Neural cell (in vitro differentiated cells): Measurements from ENCODE around the gene EFR3B. TPM values are rescaled to one million over a fixed set of nuclear protein-coding genes. Genes with fewer than 3 reads are reported as not detected.
"Not testable (repeated sequence)": the region's sequence is repeated elsewhere in the genome, so short reads cannot be mapped to it uniquely, and the experiment has no call there.

ENCODE experiments used
- H2AFZ ChIP-seq: fragments of 200-600, 300-800 bp; sonication (generic), shearing (Covaris generic); 2 replicates; pipeline ENCODE4 v1.6.0; 2014; ENCODE audit warnings: low read depth, mild to moderate bottlenecking, antibody characterized with exemption, low read length, moderate library complexity
- H3F3A ChIP-seq: fragments of 200-600 bp; shearing (Covaris generic); 2 replicates; pipeline ENCODE4 v1.6.1; 2016; ENCODE audit warnings: mild to moderate bottlenecking, moderate library complexity, mixed read lengths, antibody characterized with exemption, low read length; ENCODE audit not compliant: insufficient read depth, poor library complexity, severe bottlenecking
- H3K27ac ChIP-seq: fragments of 200-600, 300-800 bp; sonication (generic), shearing (Covaris generic); 2 replicates; pipeline ENCODE4 v1.5.1; 2014; ENCODE audit warnings: mild to moderate bottlenecking, low read length, moderate library complexity
- H3K27me3 ChIP-seq: fragments of 300-800, 200-600 bp; sonication (generic), shearing (Covaris generic); 2 replicates; pipeline ENCODE4 v1.6.0; 2014; ENCODE audit warnings: mild to moderate bottlenecking, low read depth, low read length, moderate library complexity; ENCODE audit not compliant: insufficient read depth
- H3K36me3 ChIP-seq: fragments of 300-800, 200-600 bp; sonication (generic), shearing (Covaris generic); 2 replicates; pipeline ENCODE4 v1.5.1; 2014; ENCODE audit warnings: mild to moderate bottlenecking, antibody characterized with exemption, low read length, moderate library complexity; ENCODE audit not compliant: insufficient read depth
- H3K4me2 ChIP-seq: fragments of 300-800, 200-600 bp; sonication (generic), shearing (Covaris generic); 2 replicates; pipeline ENCODE4 v1.6.0; 2014; ENCODE audit warnings: mild to moderate bottlenecking, low read length
- H3K4me3 ChIP-seq: fragments of 300-800, 200-600 bp; sonication (generic), shearing (Covaris generic); 2 replicates; pipeline ENCODE4 v1.5.1; 2014; ENCODE audit warnings: mild to moderate bottlenecking, low read length, moderate library complexity
- H3K79me2 ChIP-seq: fragments of 200-600 bp; shearing (Covaris generic); replicated peaks from 2 replicates; pipeline ENCODE4 v1.6.0; 2014; ENCODE audit warnings: mild to moderate bottlenecking, low read length, moderate library complexity; ENCODE audit not compliant: insufficient read depth
- H3K9ac ChIP-seq: fragments of 300-800, 200-600 bp; sonication (generic), shearing (Covaris generic); 2 replicates; pipeline ENCODE4 v1.6.1; 2016; ENCODE audit warnings: mild to moderate bottlenecking, low read length, mixed read lengths
- H3K9me2 ChIP-seq: fragments of 200-600 bp; shearing (Covaris generic); 2 replicates; pipeline ENCODE4 v1.6.1; 2016; ENCODE audit warnings: mild to moderate bottlenecking, low read length, mixed read lengths; ENCODE audit not compliant: insufficient read depth
- H3K9me3 ChIP-seq: fragments of 200-600, 300-800 bp; sonication (generic), shearing (Covaris generic); 2 replicates; pipeline ENCODE4 v1.6.1; 2016; ENCODE audit warnings: mild to moderate bottlenecking, mixed run types, low read length, moderate library complexity, mixed read lengths
- H4K20me1 ChIP-seq: fragments of 200-600 bp; shearing (Covaris generic); 2 replicates; pipeline ENCODE4 v1.6.1; 2016; ENCODE audit warnings: mild to moderate bottlenecking, mixed run types; ENCODE audit not compliant: insufficient read depth
- EP300 ChIP-seq: fragments of 450-650 bp; conservative IDR thresholded peaks from 2 replicates; pipeline ENCODE4 v1.6.1; 2014; ENCODE audit warnings: antibody characterized with exemption, mild to moderate bottlenecking, moderate library complexity; ENCODE audit not compliant: poor library complexity, severe bottlenecking
- EZH2 ChIP-seq: fragments of 200-600, 300-800 bp; shearing (Covaris generic), sonication (generic); IDR thresholded peaks from 2 replicates; pipeline ENCODE4 v1.6.1; 2014; ENCODE audit warnings: antibody characterized with exemption, low read length, borderline replicate concordance, mild to moderate bottlenecking; ENCODE audit not compliant: insufficient read depth, poor library complexity, severe bottlenecking
- MXI1 ChIP-seq: fragments of 450-650 bp; conservative IDR thresholded peaks from 2 replicates; pipeline ENCODE4 v1.6.1; 2014; ENCODE audit warnings: antibody characterized with exemption, mild to moderate bottlenecking; ENCODE audit not compliant: poor library complexity, severe bottlenecking
- POLR2AphosphoS5 ChIP-seq: IDR thresholded peaks from 2 replicates; pipeline ENCODE4 v1.6.1; 2012
- RAD21 ChIP-seq: fragments of 450-650 bp; conservative IDR thresholded peaks from 2 replicates; pipeline ENCODE4 v1.6.1; 2014; ENCODE audit warnings: antibody characterized with exemption, mild to moderate bottlenecking, moderate library complexity
- SMC3 ChIP-seq: fragments of 450-650 bp; conservative IDR thresholded peaks from 2 replicates; pipeline ENCODE4 v1.6.1; 2014; ENCODE audit warnings: antibody characterized with exemption, mild to moderate bottlenecking, moderate library complexity; ENCODE audit not compliant: poor library complexity
- TAF1 ChIP-seq: IDR thresholded peaks from 2 replicates; pipeline ENCODE4 v1.6.1; 2012; ENCODE audit warnings: low read depth
- polyA plus RNA-seq: library from polyadenylated mRNA; depleted of rRNA; stranded (reverse); fragments of >200 nt; gene quantifications from 2 replicates; pipeline ENCODE4 v1.2.3, GENCODE V29; 2014
- TF ChIP-seq, protein P1 (sequence below): fragments of 450-650 bp; IDR thresholded peaks from 2 replicates; pipeline ENCODE4 v1.5.1; 2014; ENCODE audit warnings: antibody characterized with exemption, mild to moderate bottlenecking, moderate library complexity; ENCODE audit not compliant: poor library complexity, severe bottlenecking
- TF ChIP-seq, protein P2 (sequence below): IDR thresholded peaks from 2 replicates; pipeline ENCODE4 v1.6.1; 2012; ENCODE audit warnings: borderline replicate concordance

EFR3B gene
- polyA plus RNA-seq, 1 donor from 2014 or later: 29.3 TPM

GRCh38 chr2:25146896-25147295 lies 105.0 kb downstream of the EFR3B start:
- H3K9me3 ChIP-seq: no peaks in the 10 kb centered on the region
- H3F3A ChIP-seq: no peaks in the 10 kb centered on the region
- no peaks in the 10 kb centered on the region for H3K27me3 ChIP-seq
- no peak overlapping the region for H2AFZ ChIP-seq
- TF ChIP-seq TAF1 (no peak), SMC3 (no peak), RAD21 (no peak), EZH2 (no peak), MXI1 (no peak), POLR2AphosphoS5 (no peak), EP300 (no peak)
- TF ChIP-seq, protein P1, sequence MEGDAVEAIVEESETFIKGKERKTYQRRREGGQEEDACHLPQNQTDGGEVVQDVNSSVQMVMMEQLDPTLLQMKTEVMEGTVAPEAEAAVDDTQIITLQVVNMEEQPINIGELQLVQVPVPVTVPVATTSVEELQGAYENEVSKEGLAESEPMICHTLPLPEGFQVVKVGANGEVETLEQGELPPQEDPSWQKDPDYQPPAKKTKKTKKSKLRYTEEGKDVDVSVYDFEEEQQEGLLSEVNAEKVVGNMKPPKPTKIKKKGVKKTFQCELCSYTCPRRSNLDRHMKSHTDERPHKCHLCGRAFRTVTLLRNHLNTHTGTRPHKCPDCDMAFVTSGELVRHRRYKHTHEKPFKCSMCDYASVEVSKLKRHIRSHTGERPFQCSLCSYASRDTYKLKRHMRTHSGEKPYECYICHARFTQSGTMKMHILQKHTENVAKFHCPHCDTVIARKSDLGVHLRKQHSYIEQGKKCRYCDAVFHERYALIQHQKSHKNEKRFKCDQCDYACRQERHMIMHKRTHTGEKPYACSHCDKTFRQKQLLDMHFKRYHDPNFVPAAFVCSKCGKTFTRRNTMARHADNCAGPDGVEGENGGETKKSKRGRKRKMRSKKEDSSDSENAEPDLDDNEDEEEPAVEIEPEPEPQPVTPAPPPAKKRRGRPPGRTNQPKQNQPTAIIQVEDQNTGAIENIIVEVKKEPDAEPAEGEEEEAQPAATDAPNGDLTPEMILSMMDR: no peak
- TF ChIP-seq, protein P2, sequence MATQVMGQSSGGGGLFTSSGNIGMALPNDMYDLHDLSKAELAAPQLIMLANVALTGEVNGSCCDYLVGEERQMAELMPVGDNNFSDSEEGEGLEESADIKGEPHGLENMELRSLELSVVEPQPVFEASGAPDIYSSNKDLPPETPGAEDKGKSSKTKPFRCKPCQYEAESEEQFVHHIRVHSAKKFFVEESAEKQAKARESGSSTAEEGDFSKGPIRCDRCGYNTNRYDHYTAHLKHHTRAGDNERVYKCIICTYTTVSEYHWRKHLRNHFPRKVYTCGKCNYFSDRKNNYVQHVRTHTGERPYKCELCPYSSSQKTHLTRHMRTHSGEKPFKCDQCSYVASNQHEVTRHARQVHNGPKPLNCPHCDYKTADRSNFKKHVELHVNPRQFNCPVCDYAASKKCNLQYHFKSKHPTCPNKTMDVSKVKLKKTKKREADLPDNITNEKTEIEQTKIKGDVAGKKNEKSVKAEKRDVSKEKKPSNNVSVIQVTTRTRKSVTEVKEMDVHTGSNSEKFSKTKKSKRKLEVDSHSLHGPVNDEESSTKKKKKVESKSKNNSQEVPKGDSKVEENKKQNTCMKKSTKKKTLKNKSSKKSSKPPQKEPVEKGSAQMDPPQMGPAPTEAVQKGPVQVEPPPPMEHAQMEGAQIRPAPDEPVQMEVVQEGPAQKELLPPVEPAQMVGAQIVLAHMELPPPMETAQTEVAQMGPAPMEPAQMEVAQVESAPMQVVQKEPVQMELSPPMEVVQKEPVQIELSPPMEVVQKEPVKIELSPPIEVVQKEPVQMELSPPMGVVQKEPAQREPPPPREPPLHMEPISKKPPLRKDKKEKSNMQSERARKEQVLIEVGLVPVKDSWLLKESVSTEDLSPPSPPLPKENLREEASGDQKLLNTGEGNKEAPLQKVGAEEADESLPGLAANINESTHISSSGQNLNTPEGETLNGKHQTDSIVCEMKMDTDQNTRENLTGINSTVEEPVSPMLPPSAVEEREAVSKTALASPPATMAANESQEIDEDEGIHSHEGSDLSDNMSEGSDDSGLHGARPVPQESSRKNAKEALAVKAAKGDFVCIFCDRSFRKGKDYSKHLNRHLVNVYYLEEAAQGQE: no peak
- H3K36me3 ChIP-seq: no peaks in the 10 kb centered on the region
- H3K9me2 ChIP-seq: no peaks in the 10 kb centered on the region
- no peak overlapping the region for H3K27ac ChIP-seq
- H3K4me3 ChIP-seq: no peak overlapping the region
- H3K79me2 ChIP-seq: no peaks in the 10 kb centered on the region
- no peak overlapping the region for H3K4me2 ChIP-seq
- H4K20me1 ChIP-seq: no peaks in the 10 kb centered on the region
- H3K9ac ChIP-seq: no peak overlapping the region

DNA sequence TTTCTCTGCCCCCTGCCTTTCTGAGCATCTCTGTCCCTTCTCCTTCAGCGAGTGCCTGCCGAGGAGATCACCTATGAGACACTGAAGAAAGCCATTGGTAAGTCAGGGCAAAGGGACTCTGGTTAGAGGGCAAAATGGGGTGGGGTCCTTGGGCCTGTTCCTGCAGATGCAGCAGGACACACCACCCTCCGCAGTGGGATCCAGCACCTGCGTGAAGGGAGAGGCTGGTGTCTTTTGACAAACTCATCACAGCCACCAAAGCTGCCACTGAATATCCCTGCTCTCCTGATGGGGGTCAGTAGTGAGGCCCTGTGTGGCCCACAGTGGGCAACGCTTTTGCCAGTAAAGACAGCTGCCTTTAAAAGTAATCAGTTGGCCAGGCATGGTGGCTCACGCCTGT lies 107.8 kb downstream of the EFR3B start:
- no peaks in the 10 kb centered on the region for H4K20me1 ChIP-seq
- H3K27me3 ChIP-seq: no peaks in the 10 kb centered on the region
- H3F3A ChIP-seq: no peaks in the 10 kb centered on the region
- no peak for TF ChIP-seq EP300
- TF ChIP-seq, protein P1: no peak
- no peak for TF ChIP-seq EZH2
- no peak for TF ChIP-seq POLR2AphosphoS5
- no peak for TF ChIP-seq TAF1
- no peak for TF ChIP-seq MXI1
- TF ChIP-seq SMC3: no peak
- TF ChIP-seq, protein P2: no peak
- no peak for TF ChIP-seq RAD21
- H3K9me3 ChIP-seq: no peaks in the 10 kb centered on the region
- H3K79me2 ChIP-seq: no peaks in the 10 kb centered on the region
- H3K27ac ChIP-seq: no peak overlapping the region
- H3K4me3 ChIP-seq: no peak overlapping the region
- no peaks in the 10 kb centered on the region for H3K36me3 ChIP-seq
- no peak overlapping the region for H2AFZ ChIP-seq
- no peaks in the 10 kb centered on the region for H3K9me2 ChIP-seq
- no peak overlapping the region for H3K9ac ChIP-seq
- no peak overlapping the region for H3K4me2 ChIP-seq

DNA sequence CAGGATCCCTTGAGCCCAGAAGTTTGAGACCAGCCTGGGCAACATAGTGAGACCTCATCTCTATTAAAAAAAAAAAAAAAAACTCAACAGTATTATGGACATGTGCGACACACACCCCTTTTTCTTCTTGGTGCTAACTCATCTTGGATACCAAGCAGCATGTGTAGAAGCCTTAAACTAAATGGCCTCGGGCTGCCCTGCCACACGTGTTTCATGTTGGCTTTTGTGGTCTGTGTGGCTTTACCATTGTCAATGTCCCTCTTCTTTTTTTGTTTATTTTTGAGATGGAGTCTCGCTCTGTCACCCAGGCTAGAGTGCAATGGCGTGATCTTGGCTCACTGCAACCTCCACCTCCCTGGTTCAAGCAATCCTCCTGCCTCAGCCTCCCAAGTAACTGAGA lies 109.1 kb downstream of the EFR3B start:
- not testable (repeated sequence) for H3K27ac ChIP-seq, H3F3A ChIP-seq, H3K36me3 ChIP-seq, H3K9me3 ChIP-seq, H3K4me3 ChIP-seq, H3K27me3 ChIP-seq, H4K20me1 ChIP-seq, H3K79me2 ChIP-seq, H3K4me2 ChIP-seq, H3K9ac ChIP-seq, H2AFZ ChIP-seq, H3K9me2 ChIP-seq
